Measurements from ENCODE around the gene TAAR6.

Gene TAAR6

DNA sequence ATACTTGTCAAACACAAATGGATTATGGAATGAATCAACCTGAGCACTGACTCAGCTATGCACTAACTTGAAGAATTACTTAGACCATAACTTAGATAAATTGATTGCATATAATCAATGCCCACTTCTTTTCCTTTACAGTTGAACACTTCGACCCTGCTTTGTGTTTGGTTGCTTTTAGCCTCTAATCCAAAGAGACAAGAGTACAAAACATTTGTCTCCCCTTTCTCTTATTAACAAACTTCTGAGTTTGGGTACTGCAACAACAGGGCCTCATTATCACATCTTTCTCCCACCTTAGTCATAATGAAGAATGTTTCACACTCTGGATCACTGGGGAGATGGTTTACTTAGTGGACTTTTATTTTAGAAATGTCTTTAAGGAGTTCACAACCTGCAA lies 2.6 kb upstream of the TAAR6 start:
- H3K27me3 ChIP-seq (ENCODE audit: low read depth, low read length): 0 out of 2 replicates have a peak, but pooled peaks cover 10% of the 10 kb centered on the region
- no peak overlapping the region for H3K9ac ChIP-seq (ENCODE audit: low read length)
- no peaks in the 10 kb centered on the region for H3K9me3 ChIP-seq (ENCODE audit: insufficient read depth, low read length)
- H3K4me1 ChIP-seq (ENCODE audit: low read length): no peaks in the 10 kb centered on the region
- no peak overlapping the region for H3K27ac ChIP-seq (ENCODE audit: low read length)
- no peak overlapping the region for H2AFZ ChIP-seq (ENCODE audit: low read depth, low read length)
- H3K4me3 ChIP-seq (ENCODE audit: low read length): no peak overlapping the region
- no peaks in the 10 kb centered on the region for H3K36me3 ChIP-seq (replicated peaks; ENCODE audit: low read depth, low read length)
- TF ChIP-seq, protein P1, sequence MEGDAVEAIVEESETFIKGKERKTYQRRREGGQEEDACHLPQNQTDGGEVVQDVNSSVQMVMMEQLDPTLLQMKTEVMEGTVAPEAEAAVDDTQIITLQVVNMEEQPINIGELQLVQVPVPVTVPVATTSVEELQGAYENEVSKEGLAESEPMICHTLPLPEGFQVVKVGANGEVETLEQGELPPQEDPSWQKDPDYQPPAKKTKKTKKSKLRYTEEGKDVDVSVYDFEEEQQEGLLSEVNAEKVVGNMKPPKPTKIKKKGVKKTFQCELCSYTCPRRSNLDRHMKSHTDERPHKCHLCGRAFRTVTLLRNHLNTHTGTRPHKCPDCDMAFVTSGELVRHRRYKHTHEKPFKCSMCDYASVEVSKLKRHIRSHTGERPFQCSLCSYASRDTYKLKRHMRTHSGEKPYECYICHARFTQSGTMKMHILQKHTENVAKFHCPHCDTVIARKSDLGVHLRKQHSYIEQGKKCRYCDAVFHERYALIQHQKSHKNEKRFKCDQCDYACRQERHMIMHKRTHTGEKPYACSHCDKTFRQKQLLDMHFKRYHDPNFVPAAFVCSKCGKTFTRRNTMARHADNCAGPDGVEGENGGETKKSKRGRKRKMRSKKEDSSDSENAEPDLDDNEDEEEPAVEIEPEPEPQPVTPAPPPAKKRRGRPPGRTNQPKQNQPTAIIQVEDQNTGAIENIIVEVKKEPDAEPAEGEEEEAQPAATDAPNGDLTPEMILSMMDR (IDR thresholded peaks at IDR 0.05; ENCODE audit: low read depth, low read length): no peak
- no peak for TF ChIP-seq EZH2phosphoT487 (IDR thresholded peaks at IDR 0.05; ENCODE audit: low read depth)
- H4K20me1 ChIP-seq (ENCODE audit: insufficient read depth, low read length): no peaks in the 10 kb centered on the region
- no peak overlapping the region for H3K4me2 ChIP-seq (ENCODE audit: low read length)
- H3K79me2 ChIP-seq (ENCODE audit: low read length): no peaks in the 10 kb centered on the region

DNA sequence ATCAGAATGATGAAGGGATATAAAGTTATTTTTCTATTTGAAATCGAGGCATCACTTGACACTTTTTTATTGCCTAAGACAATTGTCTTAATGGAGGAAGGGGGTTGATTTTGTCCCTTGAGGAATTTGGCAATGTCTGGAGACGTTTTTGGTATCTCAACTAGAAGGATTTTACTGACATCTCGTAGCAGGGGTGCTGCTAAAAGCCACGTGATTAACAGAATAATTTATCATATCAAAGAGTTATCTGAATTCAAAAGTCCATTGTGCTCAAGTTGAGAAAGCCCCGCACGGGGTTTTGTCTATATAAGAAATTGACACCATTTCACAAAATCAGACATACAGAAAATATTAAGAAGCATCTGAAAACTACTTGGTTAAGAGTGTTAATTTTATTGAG lies 1.5 kb upstream of the TAAR6 start:
- no peak overlapping the region for H3K9ac ChIP-seq (ENCODE audit: low read length)
- H3K79me2 ChIP-seq (ENCODE audit: low read length): no peaks in the 10 kb centered on the region
- H3K27me3 ChIP-seq (ENCODE audit: low read depth, low read length): 0 out of 2 replicates have a peak, but pooled peaks cover under 1% of the 10 kb centered on the region
- H4K20me1 ChIP-seq (ENCODE audit: insufficient read depth, low read length): no peaks in the 10 kb centered on the region
- H2AFZ ChIP-seq (ENCODE audit: low read depth, low read length): no peak overlapping the region
- no peak overlapping the region for H3K4me2 ChIP-seq (ENCODE audit: low read length)
- H3K36me3 ChIP-seq (replicated peaks; ENCODE audit: low read depth, low read length): no peaks in the 10 kb centered on the region
- H3K9me3 ChIP-seq (ENCODE audit: insufficient read depth, low read length): no peaks in the 10 kb centered on the region
- H3K4me1 ChIP-seq (ENCODE audit: low read length): no peaks in the 10 kb centered on the region
- no peak overlapping the region for H3K4me3 ChIP-seq (ENCODE audit: low read length)
- H3K27ac ChIP-seq (ENCODE audit: low read length): no peak overlapping the region
- TF ChIP-seq EZH2phosphoT487 (IDR thresholded peaks at IDR 0.05; ENCODE audit: low read depth): no peak

DNA sequence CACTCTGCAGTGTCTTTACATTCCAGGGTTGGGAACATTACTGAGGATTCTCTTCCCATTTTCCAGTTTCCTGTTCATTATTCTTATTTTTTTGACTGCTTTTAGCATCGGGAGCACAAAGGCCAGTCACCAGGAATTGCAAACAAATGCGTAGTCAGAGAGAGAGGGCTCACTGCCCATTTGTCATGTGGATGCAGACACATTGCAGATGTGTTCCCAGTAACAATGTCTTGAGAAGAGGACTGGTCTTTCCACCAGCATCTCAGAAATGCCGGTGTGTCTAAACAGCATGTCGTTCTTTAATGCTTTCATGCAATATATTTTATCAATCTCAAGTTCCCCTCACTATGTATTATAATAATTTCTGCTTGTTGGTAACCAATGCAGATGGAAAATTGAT lies 952 bp upstream of the TAAR6 start:
- Histone ChIP-seq H3K4me2 (ENCODE audit: low read length) (no peak overlapping the region), H3K4me1 (ENCODE audit: low read length) (no peaks in the 10 kb centered on the region), H2AFZ (ENCODE audit: low read depth, low read length) (no peak overlapping the region), H3K9me3 (ENCODE audit: insufficient read depth, low read length) (no peaks in the 10 kb centered on the region), H3K9ac (ENCODE audit: low read length) (no peak overlapping the region), H3K79me2 (ENCODE audit: low read length) (no peaks in the 10 kb centered on the region), H3K36me3 (replicated peaks; ENCODE audit: low read depth, low read length) (no peaks in the 10 kb centered on the region), H3K27ac (ENCODE audit: low read length) (no peak overlapping the region), H3K27me3 (ENCODE audit: low read depth, low read length) (no peaks in the 10 kb centered on the region), H4K20me1 (ENCODE audit: insufficient read depth, low read length) (no peaks in the 10 kb centered on the region), H3K4me3 (ENCODE audit: low read length) (no peak overlapping the region)
- TF ChIP-seq, protein P1 (IDR thresholded peaks at IDR 0.05; ENCODE audit: low read depth, low read length): no peak
- TF ChIP-seq EZH2phosphoT487 (IDR thresholded peaks at IDR 0.05; ENCODE audit: low read depth): no peak

DNA sequence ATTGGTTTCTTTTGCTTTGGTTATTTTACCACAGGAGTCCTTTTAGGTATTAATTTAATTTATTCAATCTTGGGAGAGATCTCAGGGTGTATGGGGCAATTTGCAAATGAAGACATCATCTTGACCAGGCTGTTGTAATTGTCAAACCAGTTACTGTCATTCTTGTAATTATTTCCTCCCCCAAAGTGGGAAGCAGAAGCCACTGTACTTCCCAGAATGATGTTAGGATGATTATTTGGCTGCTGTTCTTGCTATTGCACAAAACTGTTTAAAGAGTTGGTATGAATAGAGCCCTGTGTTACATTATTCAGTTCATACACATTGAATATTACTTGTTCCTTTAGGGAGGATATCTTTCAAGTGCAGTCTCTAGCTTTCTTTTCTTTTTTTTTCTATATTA lies 1.7 kb downstream of the TAAR6 start:
- Histone ChIP-seq H3K4me2 (ENCODE audit: low read length) (no peak overlapping the region), H4K20me1 (ENCODE audit: insufficient read depth, low read length) (no peaks in the 10 kb centered on the region), H3K79me2 (ENCODE audit: low read length) (no peaks in the 10 kb centered on the region), H2AFZ (ENCODE audit: low read depth, low read length) (no peak overlapping the region), H3K4me1 (ENCODE audit: low read length) (no peaks in the 10 kb centered on the region), H3K36me3 (replicated peaks; ENCODE audit: low read depth, low read length) (no peaks in the 10 kb centered on the region), H3K4me3 (ENCODE audit: low read length) (no peak overlapping the region), H3K27me3 (ENCODE audit: low read depth, low read length) (no peaks in the 10 kb centered on the region), H3K9ac (ENCODE audit: low read length) (no peak overlapping the region), H3K9me3 (ENCODE audit: insufficient read depth, low read length) (no peaks in the 10 kb centered on the region), H3K27ac (ENCODE audit: low read length) (no peak overlapping the region)
- TF ChIP-seq EZH2phosphoT487 (IDR thresholded peaks at IDR 0.05; ENCODE audit: low read depth): no peak
- TF ChIP-seq, protein P1 (IDR thresholded peaks at IDR 0.05; ENCODE audit: low read depth, low read length): no peak

DNA sequence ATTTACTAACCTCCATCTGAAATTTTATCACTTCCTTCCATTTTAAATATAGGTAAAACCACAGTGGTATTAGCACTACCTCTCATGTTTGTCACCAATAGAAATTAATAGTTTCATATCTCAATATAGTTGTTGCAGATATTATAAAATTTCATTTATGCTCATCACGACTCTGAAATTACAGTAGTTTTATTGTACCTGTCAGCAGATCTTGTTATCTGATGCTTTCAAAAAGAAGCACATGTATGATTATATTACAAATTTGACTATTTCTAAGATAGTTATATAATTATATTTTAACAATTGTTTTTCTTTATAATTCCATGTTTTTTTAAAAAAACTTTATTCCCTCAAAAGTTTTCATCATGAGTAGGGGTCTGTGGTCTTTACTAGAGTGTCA lies 14.6 kb downstream of the TAAR6 start:
- H3K36me3 ChIP-seq (replicated peaks; ENCODE audit: low read depth, low read length): no peaks in the 10 kb centered on the region
- no peaks in the 10 kb centered on the region for H3K4me1 ChIP-seq (ENCODE audit: low read length)
- H3K27ac ChIP-seq (ENCODE audit: low read length): no peak overlapping the region
- H3K79me2 ChIP-seq (ENCODE audit: low read length): no peaks in the 10 kb centered on the region
- no peak overlapping the region for H2AFZ ChIP-seq (ENCODE audit: low read depth, low read length)
- no peak for TF ChIP-seq EZH2phosphoT487 (IDR thresholded peaks at IDR 0.05; ENCODE audit: low read depth)
- TF ChIP-seq, protein P1 (IDR thresholded peaks at IDR 0.05; ENCODE audit: low read depth, low read length): no peak
- H3K9me3 ChIP-seq (ENCODE audit: insufficient read depth, low read length): no peaks in the 10 kb centered on the region
- H3K4me3 ChIP-seq (ENCODE audit: low read length): no peak overlapping the region
- H3K9ac ChIP-seq (ENCODE audit: low read length): no peak overlapping the region
- H3K4me2 ChIP-seq (ENCODE audit: low read length): no peak overlapping the region
- no peaks in the 10 kb centered on the region for H4K20me1 ChIP-seq (ENCODE audit: insufficient read depth, low read length)
- no peaks in the 10 kb centered on the region for H3K27me3 ChIP-seq (ENCODE audit: low read depth, low read length)
